K562 (cell line): ENCODE results near the gene SATB1. TPM values are rescaled to one million over a fixed set of nuclear protein-coding genes. Genes with fewer than 3 reads are reported as not detected.

Source experiments
- ATAC-seq: fragments of 200-7000 bp; cut with Tn5 transposase; 3 replicates; pipeline ENCODE4 v1.9.1; 2020; ENCODE audit warnings: moderate library complexity
- BruUV-seq: library from RNA; stranded (reverse); fragments of 400-500 nt; replicated peaks from 2 replicates; lab custom pipeline; 2021; lab: Mats Ljungman, UMichigan
- CTCF ChIA-PET: fragments of 300-600 bp; formaldehyde crosslinking; extraction: SDS; loops from one replicate; lab custom pipeline; 2021; ENCODE audit warnings: low intra/inter-chr PET ratio; lab: Yijun Ruan, JAX
- POLR2A ChIA-PET: fragments of 300-600, 350-650 bp; sonication (Branson Sonifier 250); formaldehyde crosslinking; extraction: SDS; loops from one replicate; lab custom pipeline; 2021; ENCODE audit warnings: antibody characterized with exemption, inconsistent platforms; lab: Yijun Ruan, JAX
- DNase-seq, 4 experiments: peaks; one replicate each; pipeline versions ENCODE4 v3.0.0 to v3.0.0-alpha.2; 2011 to 2018; ENCODE audit warnings: low spot score in 3 of 4, mixed read lengths in 3 of 4; ENCODE audit errors: extremely low read depth in 1 of 4
- FAIRE-seq: peaks from 2 replicates; lab custom pipeline; 2011; peaks lifted over from hg19 to GRCh38; lab: Jason Lieb, UNC
- H2AFZ ChIP-seq: 2 replicates; pipeline ENCODE4 v1.6.0; 2011; ENCODE audit warnings: low read depth, low read length, control low read depth, inconsistent platforms
- H3K27ac ChIP-seq: fragments of 200-600 bp; 3 replicates; pipeline ENCODE4 v1.8.0; 2011; ENCODE audit warnings: low read depth, mild to moderate bottlenecking, control low read depth, inconsistent platforms, low read length, moderate library complexity, mixed read lengths; ENCODE audit errors: extremely low read depth
- H3K27me3 ChIP-seq, 2 experiments: fragments of 300-600 bp in 1 of 2; 2 replicates in 1 of 2; 3 replicates in 1 of 2; pipeline versions ENCODE4 v1.6.0 to v1.8.0; 2011; ENCODE audit warnings: inconsistent platforms in 2 of 2, low read length in 2 of 2, mild to moderate bottlenecking in 1 of 2, mixed read lengths in 1 of 2, moderate library complexity in 1 of 2; ENCODE audit not compliant: control insufficient read depth in 2 of 2, insufficient read depth in 2 of 2
- H3K36me3 ChIP-seq: fragments of 300-600 bp; 3 replicates; pipeline ENCODE4 v1.8.0; 2011; ENCODE audit warnings: mild to moderate bottlenecking, low read length, inconsistent platforms; ENCODE audit not compliant: control insufficient read depth, insufficient read depth
- H3K4me1 ChIP-seq, 2 experiments: fragments of 200-600 bp in 1 of 2; replicated peaks in 1 of 2; 2 replicates in 1 of 2; 3 replicates in 1 of 2; pipeline versions ENCODE4 v1.5.1 to v1.8.0; 2011; ENCODE audit warnings: inconsistent platforms in 2 of 2, low read length in 2 of 2, mild to moderate bottlenecking in 1 of 2, mixed read lengths in 1 of 2, moderate library complexity in 1 of 2; ENCODE audit not compliant: control insufficient read depth in 2 of 2, insufficient read depth in 2 of 2
- H3K4me2 ChIP-seq: 2 replicates; pipeline ENCODE4 v1.6.1; 2011; ENCODE audit warnings: low read length, control low read depth, inconsistent platforms, mixed read lengths; ENCODE audit not compliant: insufficient read depth
- H3K4me3 ChIP-seq: fragments of 200-600 bp; sonication (generic), shearing (Covaris generic); 2 replicates; pipeline ENCODE4 v1.5.1; 2016; ENCODE audit warnings: control low read depth, inconsistent platforms
- H3K79me2 ChIP-seq: fragments of 200-600 bp; 3 replicates; pipeline ENCODE4 v1.8.0; 2011; ENCODE audit warnings: low read length, inconsistent platforms; ENCODE audit not compliant: control insufficient read depth, insufficient read depth
- H3K9ac ChIP-seq, 2 experiments: 2 replicates each; pipeline versions ENCODE4 v1.6.0 to v1.6.1; 2011; ENCODE audit warnings: low read depth in 2 of 2, low read length in 2 of 2, control low read depth in 1 of 2, inconsistent platforms in 1 of 2, mild to moderate bottlenecking in 1 of 2, mixed read lengths in 1 of 2; ENCODE audit not compliant: insufficient read depth in 1 of 2
- H3K9me1 ChIP-seq: one replicate; pipeline ENCODE4 v1.6.0; 2011; ENCODE audit warnings: inconsistent platforms, mild to moderate bottlenecking, low read length, moderate library complexity; ENCODE audit not compliant: control insufficient read depth, insufficient read depth
- H3K9me3 ChIP-seq: replicated peaks from 2 replicates; pipeline ENCODE4 v1.5.1; 2011; ENCODE audit warnings: low read depth, low read length, inconsistent platforms; ENCODE audit not compliant: control insufficient read depth, insufficient read depth
- H4K20me1 ChIP-seq: replicated peaks from 2 replicates; pipeline ENCODE4 v1.6.1; 2011; ENCODE audit warnings: low read length, inconsistent platforms, mixed read lengths; ENCODE audit not compliant: control insufficient read depth, insufficient read depth
- FOXJ3 ChIP-seq: sonication (generic); formaldehyde crosslinking; IDR thresholded peaks from 2 replicates; pipeline ENCODE4 v1.4.0; 2020; ENCODE audit warnings: mild to moderate bottlenecking, missing genetic modification reagents
- GATA2 ChIP-seq: sonication (generic); formaldehyde crosslinking; IDR thresholded peaks from 2 replicates; pipeline ENCODE4 v1.4.0; 2020; ENCODE audit warnings: mild to moderate bottlenecking, missing genetic modification reagents
- KAT7 ChIP-seq: sonication (generic); formaldehyde crosslinking; IDR thresholded peaks from 2 replicates; pipeline ENCODE4 v1.8.0; 2022; ENCODE audit warnings: missing genetic modification reagents, mild to moderate bottlenecking, borderline replicate concordance
- MTF1 ChIP-seq: fragments of 250-450 bp; sonication (Bioruptor Pico); IDR thresholded peaks from 2 replicates; pipeline ENCODE4 v1.9.0; 2021; ENCODE audit warnings: moderate library complexity, mild to moderate bottlenecking, inconsistent platforms, borderline replicate concordance
- NCOR1 ChIP-seq: fragments of 450-650 bp; IDR thresholded peaks from 2 replicates; pipeline ENCODE4 v1.6.1; 2016; ENCODE audit warnings: mild to moderate bottlenecking, moderate library complexity
- RBM39 ChIP-seq: fragments of 200-400 bp; formaldehyde crosslinking; optimal IDR thresholded peaks from 2 replicates; pipeline ENCODE3; 2018; ENCODE audit warnings: low read depth, low read length
- RFX5 ChIP-seq: IDR thresholded peaks from 2 replicates; pipeline ENCODE4 v1.6.1; 2011; ENCODE audit warnings: low read depth, mild to moderate bottlenecking, improper control_type of control experiment, low read length
- SMAD3 ChIP-seq: fragments of 450-650 bp; formaldehyde crosslinking; conservative IDR thresholded peaks from 2 replicates; pipeline ENCODE4 v1.4.0; 2020; ENCODE audit warnings: mild to moderate bottlenecking
- SRSF9 ChIP-seq: fragments of 200-400 bp; formaldehyde crosslinking; IDR thresholded peaks from 2 replicates; pipeline ENCODE4 v1.6.1; 2017; ENCODE audit warnings: low read depth, low read length, borderline replicate concordance
- STAG1 ChIP-seq: sonication (generic); formaldehyde crosslinking; IDR thresholded peaks from 2 replicates; pipeline ENCODE4 v1.5.0; 2020; ENCODE audit warnings: missing genetic modification reagents, borderline replicate concordance
- ZBTB49 ChIP-seq: sonication (generic); formaldehyde crosslinking; IDR thresholded peaks from 2 replicates; pipeline ENCODE4 v1.8.0; 2022; ENCODE audit warnings: missing genetic modification reagents, mild to moderate bottlenecking, borderline replicate concordance
- ZKSCAN3 ChIP-seq: fragments of 250-450 bp; sonication (Bioruptor Pico); IDR thresholded peaks from 2 replicates; pipeline ENCODE4 v1.4.0; 2020
- ZNF175 ChIP-seq: fragments of 200-800 bp; sonication (Bioruptor generic); IDR thresholded peaks from 2 replicates; pipeline ENCODE4 v1.6.1; 2016; ENCODE audit warnings: low read depth, mild to moderate bottlenecking, missing genetic modification characterization, missing compliant biosample characterization
- ZNF347 ChIP-seq: fragments of 450-650 bp; formaldehyde crosslinking; IDR thresholded peaks from 2 replicates; pipeline ENCODE4 v1.4.0; 2020; ENCODE audit warnings: low read depth, mild to moderate bottlenecking, moderate library complexity
- ZNF609 ChIP-seq: sonication (generic); formaldehyde crosslinking; IDR thresholded peaks from 2 replicates; pipeline ENCODE4 v1.8.1; 2023; ENCODE audit warnings: missing genetic modification reagents, mild to moderate bottlenecking, borderline replicate concordance
- WGBS: fragments of 100-300 bp; shearing (Covaris generic); methylation state at CpG from one replicate; pipeline ENCODE4 v1.1.6; 2016; ENCODE audit warnings: low coverage, mixed read lengths; ENCODE audit not compliant: insufficient coverage; ENCODE audit errors: missing lambda C conversion rate; 5-methylcytosine and 5-hydroxymethylcytosine counted together
- in situ Hi-C: fragments of 300-500 bp; cut with MboI; formaldehyde crosslinking; loops from 4 replicates; pipeline ENCODE4 v1.15.0; 2018; ENCODE audit warnings: inconsistent platforms, mixed read lengths
- intact Hi-C: fragments of 100-400 bp; cut with micrococcal nuclease; formaldehyde crosslinking; loops from 2 replicates; pipeline ENCODE4 v1.14.2; 2022
- polyA plus RNA-seq, 8 experiments: library from polyadenylated mRNA; depleted of rRNA in 4 of 8; stranded (reverse) in 5 of 8; unstranded in 3 of 8; fragments of >200 nt; fragmentation: Nextera tagmentation in 2 of 8; fragmentation: Illumina TruSeq in 1 of 8; extraction: Ambion mirVana in 2 of 8; extraction: Trizol in 1 of 8; gene quantifications; 2 replicates each; pipeline versions ENCODE4 v1.2.1 to v1.2.3, GENCODE V29; 2011 to 2014; ENCODE audit warnings: inconsistent platforms in 1 of 8, missing spikeins in 1 of 8
- total RNA-seq, 7 experiments: library from RNA; depleted of rRNA in 6 of 7; stranded (reverse); fragments of >200 nt in 6 of 7; fragmentation: Illumina TruSeq in 2 of 7; extraction: Trizol in 2 of 7; gene quantifications; 2 replicates each; pipeline versions ENCODE4 v1.2.1 to v1.2.3, GENCODE V29; 2011 to 2021; ENCODE audit warnings: low replicate concordance in 1 of 7

Gene SATB1
- total and polyA plus RNA-seq, 9 of the 15 experiments (the other 6 are each of a cell fraction or from before 2014, with no cell fraction given), result 0.03 to 2.5 (median 0.15) TPM; not detected in 1

GRCh38 chr3:18363338-18363737 lies 61.8 kb downstream of the SATB1 start:
- no peak for ATAC-seq
- intact Hi-C loops, result no loop called here
- no peak overlapping the region for H3K9ac ChIP-seq

More at GRCh38 chr3:18363338-18363737, 61.8 kb downstream of the SATB1 start:
- Histone ChIP-seq H3K4me1 (no peaks in the 10 kb centered on the region), H3K79me2 (no peaks in the 10 kb centered on the region), H2AFZ (no peak overlapping the region), H3K36me3 (no peaks in the 10 kb centered on the region), H3K9me3 (no peaks in the 10 kb centered on the region), H3K4me2 (no peak overlapping the region), H3K27ac (no peak overlapping the region), H3K9me1 (no peaks in the 10 kb centered on the region), H3K27me3 (no peaks in the 10 kb centered on the region), H3K4me3 (no peak overlapping the region), H4K20me1 (no peaks in the 10 kb centered on the region)
- 0% methylated on average over 2 of the region's 2 CpGs for WGBS
- TF ChIP-seq SMAD3 (CRISPR knock-in tag) (no peak), MTF1 (no peak), STAG1 (CRISPR knock-in tag) (no peak), RBM39 (no peak), ZBTB49 (CRISPR knock-in tag) (no peak), ZNF347 (CRISPR knock-in tag) (no peak), KAT7 (CRISPR knock-in tag) (no peak), GATA2 (CRISPR knock-in tag) (no peak), ZNF609 (CRISPR knock-in tag) (no peak), ZKSCAN3 (CRISPR knock-in tag) (no peak), ZNF175 (CRISPR knock-in tag) (no peak), RFX5 (no peak), SRSF9 (no peak), FOXJ3 (CRISPR knock-in tag) (no peak), NCOR1 (no peak)
- no TSS peak for BruUV-seq
- no peak for DNase-seq
- POLR2A ChIA-PET, result interaction anchor here (0.6 kb wide), 2 partner anchors 62 to 489 kb away, joined by 3 read pairs; no protein-coding TSS in a partner anchor
- in situ Hi-C loops, result no loop called here
- CTCF ChIA-PET, result no interaction called here
- FAIRE-seq, result no peak
